A172 (cell line): Measurements from ENCODE around the gene PAX7. TPM values are rescaled to one million over a fixed set of nuclear protein-coding genes. Genes with fewer than 3 reads are reported as not detected.

Experiments
- DNase-seq: peaks from one replicate; pipeline ENCODE4 v3.0.0-alpha.2; 2015; ENCODE audit warnings: low spot score
- total RNA-seq: library from RNA; depleted of rRNA; stranded (reverse); fragments of >200 nt; shearing (Covaris generic); gene quantifications from 2 replicates; pipeline ENCODE4 v1.2.3, GENCODE V29; 2014

Gene PAX7
- total RNA-seq, 1 experiment from 2014 or later = not detected

- peak; percentile 88 for DNase-seq
These were observed 11.8 kb upstream of the PAX7 start for GRCh38 chr1:18618546-18619466.

GRCh38 chr1:18619467-18619835, 11.2 kb upstream of the PAX7 start:
- no peak for DNase-seq

- DNase-seq = no peak
These were observed 2.1 kb upstream of the PAX7 start for GRCh38 chr1:18628511-18628910.

- no peak for DNase-seq
These were observed 761 bp upstream of the PAX7 start for GRCh38 chr1:18629659-18630510.

- DNase-seq = no peak
These were observed 1.0 kb downstream of the PAX7 start for GRCh38 chr1:18631496-18632217.

GRCh38 chr1:18632218-18632588, 1.6 kb downstream of the PAX7 start:
- DNase-seq = no peak

GRCh38 chr1:18632783-18633421, 2.3 kb downstream of the PAX7 start:
- DNase-seq = no peak

- DNase-seq = no peak
These were observed 2.9 kb downstream of the PAX7 start for GRCh38 chr1:18633422-18634155.

GRCh38 chr1:18634276-18634675, 3.6 kb downstream of the PAX7 start:
- no peak for DNase-seq

- DNase-seq = no peak
These were observed 4.5 kb downstream of the PAX7 start for GRCh38 chr1:18635070-18635577.

GRCh38 chr1:18635891-18636595, 5.4 kb downstream of the PAX7 start:
- DNase-seq = no peak

- no peak for DNase-seq
These were observed 6.2 kb downstream of the PAX7 start for GRCh38 chr1:18636596-18637508.

GRCh38 chr1:18637511-18637960, 6.9 kb downstream of the PAX7 start:
- DNase-seq = no peak

- DNase-seq = no peak
These were observed 7.6 kb downstream of the PAX7 start for GRCh38 chr1:18637962-18638834.

- no peak for DNase-seq
These were observed 8.3 kb downstream of the PAX7 start for GRCh38 chr1:18638835-18639364.

GRCh38 chr1:18639368-18640055, 8.9 kb downstream of the PAX7 start:
- DNase-seq = no peak
